ENCODE measurements around the gene EPB41L4A.

DNA sequence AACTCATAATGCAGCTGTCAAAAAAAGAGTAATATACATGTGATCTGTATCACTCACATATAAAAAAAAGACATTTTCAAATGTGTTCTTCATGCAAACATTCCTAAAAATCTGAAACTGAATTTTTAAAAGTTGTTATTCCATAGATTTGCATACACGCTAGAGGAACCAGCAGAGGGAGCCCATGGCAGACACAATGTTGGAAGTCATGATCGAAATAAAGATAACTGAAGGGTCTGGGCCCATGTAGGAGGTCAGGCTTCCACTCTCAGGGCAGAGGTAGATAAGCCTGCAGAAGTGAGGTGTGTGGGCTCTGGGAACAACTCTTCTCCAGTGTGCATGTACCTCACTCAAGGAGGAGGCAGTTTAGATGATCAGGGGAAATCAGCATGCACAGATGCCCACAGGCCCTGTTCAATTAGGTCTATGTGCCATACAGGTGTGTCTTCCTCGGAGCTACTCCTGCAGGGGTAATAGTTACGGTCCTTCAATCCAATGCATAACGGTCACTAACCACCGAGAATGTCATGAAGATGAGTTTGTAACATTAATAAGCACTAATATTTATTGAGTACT is 208.6 kb downstream of the EPB41L4A start:
- TF ChIP-seq, protein P1, sequence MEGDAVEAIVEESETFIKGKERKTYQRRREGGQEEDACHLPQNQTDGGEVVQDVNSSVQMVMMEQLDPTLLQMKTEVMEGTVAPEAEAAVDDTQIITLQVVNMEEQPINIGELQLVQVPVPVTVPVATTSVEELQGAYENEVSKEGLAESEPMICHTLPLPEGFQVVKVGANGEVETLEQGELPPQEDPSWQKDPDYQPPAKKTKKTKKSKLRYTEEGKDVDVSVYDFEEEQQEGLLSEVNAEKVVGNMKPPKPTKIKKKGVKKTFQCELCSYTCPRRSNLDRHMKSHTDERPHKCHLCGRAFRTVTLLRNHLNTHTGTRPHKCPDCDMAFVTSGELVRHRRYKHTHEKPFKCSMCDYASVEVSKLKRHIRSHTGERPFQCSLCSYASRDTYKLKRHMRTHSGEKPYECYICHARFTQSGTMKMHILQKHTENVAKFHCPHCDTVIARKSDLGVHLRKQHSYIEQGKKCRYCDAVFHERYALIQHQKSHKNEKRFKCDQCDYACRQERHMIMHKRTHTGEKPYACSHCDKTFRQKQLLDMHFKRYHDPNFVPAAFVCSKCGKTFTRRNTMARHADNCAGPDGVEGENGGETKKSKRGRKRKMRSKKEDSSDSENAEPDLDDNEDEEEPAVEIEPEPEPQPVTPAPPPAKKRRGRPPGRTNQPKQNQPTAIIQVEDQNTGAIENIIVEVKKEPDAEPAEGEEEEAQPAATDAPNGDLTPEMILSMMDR (IDR thresholded peaks at IDR 0.05), result peak; percentile 74
- TF ChIP-seq, protein P2, sequence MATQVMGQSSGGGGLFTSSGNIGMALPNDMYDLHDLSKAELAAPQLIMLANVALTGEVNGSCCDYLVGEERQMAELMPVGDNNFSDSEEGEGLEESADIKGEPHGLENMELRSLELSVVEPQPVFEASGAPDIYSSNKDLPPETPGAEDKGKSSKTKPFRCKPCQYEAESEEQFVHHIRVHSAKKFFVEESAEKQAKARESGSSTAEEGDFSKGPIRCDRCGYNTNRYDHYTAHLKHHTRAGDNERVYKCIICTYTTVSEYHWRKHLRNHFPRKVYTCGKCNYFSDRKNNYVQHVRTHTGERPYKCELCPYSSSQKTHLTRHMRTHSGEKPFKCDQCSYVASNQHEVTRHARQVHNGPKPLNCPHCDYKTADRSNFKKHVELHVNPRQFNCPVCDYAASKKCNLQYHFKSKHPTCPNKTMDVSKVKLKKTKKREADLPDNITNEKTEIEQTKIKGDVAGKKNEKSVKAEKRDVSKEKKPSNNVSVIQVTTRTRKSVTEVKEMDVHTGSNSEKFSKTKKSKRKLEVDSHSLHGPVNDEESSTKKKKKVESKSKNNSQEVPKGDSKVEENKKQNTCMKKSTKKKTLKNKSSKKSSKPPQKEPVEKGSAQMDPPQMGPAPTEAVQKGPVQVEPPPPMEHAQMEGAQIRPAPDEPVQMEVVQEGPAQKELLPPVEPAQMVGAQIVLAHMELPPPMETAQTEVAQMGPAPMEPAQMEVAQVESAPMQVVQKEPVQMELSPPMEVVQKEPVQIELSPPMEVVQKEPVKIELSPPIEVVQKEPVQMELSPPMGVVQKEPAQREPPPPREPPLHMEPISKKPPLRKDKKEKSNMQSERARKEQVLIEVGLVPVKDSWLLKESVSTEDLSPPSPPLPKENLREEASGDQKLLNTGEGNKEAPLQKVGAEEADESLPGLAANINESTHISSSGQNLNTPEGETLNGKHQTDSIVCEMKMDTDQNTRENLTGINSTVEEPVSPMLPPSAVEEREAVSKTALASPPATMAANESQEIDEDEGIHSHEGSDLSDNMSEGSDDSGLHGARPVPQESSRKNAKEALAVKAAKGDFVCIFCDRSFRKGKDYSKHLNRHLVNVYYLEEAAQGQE (IDR thresholded peaks at IDR 0.05; ENCODE audit: insufficient read depth in 1 of 2, low read depth in 2 of 2, low read length in 1 of 2), result no peak
- no peak for TF ChIP-seq TCF7L2 (IDR thresholded peaks at IDR 0.05; ENCODE audit: low read depth, low read length)
